Panc1 (cell line): ENCODE results near the gene FAM83F. TPM values are rescaled to one million over a fixed set of nuclear protein-coding genes. Genes with fewer than 3 reads are reported as not detected.

ENCODE experiments used
- ATAC-seq: fragments of 200-7000 bp; cut with Tn5 transposase; 2 replicates; pipeline ENCODE4 v1.9.1; 2020; ENCODE audit warnings: mild to moderate bottlenecking, moderate library complexity
- BruUV-seq: library from RNA; stranded (reverse); fragments of 400-500 nt; replicated peaks from 2 replicates; lab custom pipeline; 2021; lab: Mats Ljungman, UMichigan
- CTCF ChIA-PET: fragments of 300-600 bp; sonication (Branson Sonifier 250); formaldehyde crosslinking; loops from one replicate; lab custom pipeline; 2022; ENCODE audit warnings: antibody characterized with exemption; lab: Charles Lee
- POLR2A ChIA-PET: fragments of 300-600 bp; sonication (Branson Sonifier 250); formaldehyde crosslinking; loops from one replicate; lab custom pipeline; 2022; ENCODE audit warnings: antibody characterized with exemption; lab: Charles Lee
- DNase-seq: peaks from one replicate; pipeline ENCODE4 v3.0.0-alpha.2; 2010; ENCODE audit warnings: low read depth, low spot score
- H3K27ac ChIP-seq: 2 replicates; pipeline ENCODE4 v1.5.1; 2011; ENCODE audit warnings: mild to moderate bottlenecking, low read length, inconsistent platforms
- H3K27me3 ChIP-seq: fragments of 200-500 bp; sonication (Bioruptor generic); 2 replicates; pipeline ENCODE4 v1.6.0; 2014; ENCODE audit warnings: low read length, inconsistent platforms; ENCODE audit not compliant: control insufficient read depth, insufficient read depth
- H3K36me3 ChIP-seq: fragments of 200-500 bp; sonication (Bioruptor generic); 2 replicates; pipeline ENCODE4 v1.5.1; 2014; ENCODE audit warnings: inconsistent platforms, mild to moderate bottlenecking, low read length, moderate library complexity; ENCODE audit not compliant: control insufficient read depth, insufficient read depth
- H3K4me1 ChIP-seq: 2 replicates; pipeline ENCODE4 v1.5.1; 2011; ENCODE audit warnings: inconsistent platforms, mild to moderate bottlenecking, low read length, moderate library complexity; ENCODE audit not compliant: control insufficient read depth, insufficient read depth
- H3K4me3 ChIP-seq, 2 experiments: 2 replicates each; pipeline ENCODE4 v1.5.1; 2011 to 2012; ENCODE audit warnings: low read depth in 2 of 2, low read length in 2 of 2, mild to moderate bottlenecking in 2 of 2, inconsistent platforms in 1 of 2, moderate library complexity in 1 of 2
- H3K9me3 ChIP-seq: fragments of 200-500 bp; sonication (Bioruptor generic); 2 replicates; pipeline ENCODE4 v1.5.1; 2014; ENCODE audit warnings: low read depth, mild to moderate bottlenecking, inconsistent platforms, low read length, moderate library complexity; ENCODE audit not compliant: control insufficient read depth, insufficient read depth
- CTCF ChIP-seq: fragments of 450-650 bp; IDR thresholded peaks from 2 replicates; pipeline ENCODE4 v1.5.1; 2017; ENCODE audit warnings: mild to moderate bottlenecking
- POLR2AphosphoS5 ChIP-seq: IDR thresholded peaks from 2 replicates; pipeline ENCODE4 v1.6.1; 2012; ENCODE audit warnings: mild to moderate bottlenecking, low read depth, low read length, moderate library complexity
- SIN3A ChIP-seq: IDR thresholded peaks from 2 replicates; pipeline ENCODE4 v1.6.1; 2012; ENCODE audit warnings: low read depth, mild to moderate bottlenecking, low read length, moderate library complexity, borderline replicate concordance; ENCODE audit not compliant: insufficient read depth
- TCF7L2 ChIP-seq: IDR thresholded peaks from 2 replicates; pipeline ENCODE4 v1.6.1; 2011; ENCODE audit warnings: mild to moderate bottlenecking, low read depth, low read length, inconsistent platforms
- in situ Hi-C: cut with HindIII; loops from 2 replicates; pipeline ENCODE4 v1.10.0; 2016; ENCODE audit warnings: low sequenced_read_pairs, low pct_unique_long_range_greater_than_20kb
- intact Hi-C: fragments of 100-400 bp; cut with micrococcal nuclease; formaldehyde crosslinking; loops from one replicate; pipeline ENCODE4 v1.10.0; 2022; ENCODE audit not compliant: unreplicated experiment
- total RNA-seq: library from RNA; stranded (reverse); gene quantifications from one replicate; pipeline ENCODE4 v1.2.1, GENCODE V29; 2021; ENCODE audit not compliant: unreplicated experiment
- TF ChIP-seq, protein P1 (sequence below), 2 experiments: IDR thresholded peaks; 2 replicates each; pipeline ENCODE4 v1.6.1; 2011 to 2012; ENCODE audit warnings: low read depth in 2 of 2, control low read depth in 1 of 2, low read length in 1 of 2, mild to moderate bottlenecking in 1 of 2, moderate library complexity in 1 of 2; ENCODE audit not compliant: insufficient read depth in 1 of 2

Gene FAM83F
- total RNA-seq, 1 experiment from 2014 or later, result 0.05 TPM

DNA sequence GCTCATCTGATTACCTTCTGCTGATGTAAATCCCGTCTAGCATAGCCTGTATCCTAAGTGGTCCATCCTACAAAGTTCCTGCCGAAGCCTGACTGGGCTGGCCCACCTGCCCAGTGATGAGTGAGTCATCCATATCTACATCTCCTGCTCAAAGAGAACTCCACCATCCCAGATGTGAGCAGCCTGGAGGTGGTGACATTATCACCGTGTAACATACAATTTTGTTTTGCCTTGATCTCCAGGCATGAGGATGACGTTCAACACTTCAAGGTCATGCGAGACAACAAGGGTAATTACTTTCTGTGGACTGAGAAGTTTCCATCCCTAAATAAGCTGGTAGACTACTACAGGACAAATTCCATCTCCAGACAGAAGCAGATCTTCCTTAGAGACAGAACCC is 29.0 kb upstream of the FAM83F start:
- H3K27me3 ChIP-seq, result no peaks in the 10 kb centered on the region
- H3K9me3 ChIP-seq, result no peaks in the 10 kb centered on the region
- DNase-seq (no peak), ATAC-seq (no peak)
- no peak overlapping the region for H3K27ac ChIP-seq
- H3K4me1 ChIP-seq, result no peaks in the 10 kb centered on the region
- intact Hi-C loops (no loop called here), in situ Hi-C loops (no loop called here)
- POLR2A ChIA-PET, result interaction anchor here (0.5 kb wide), 1 partner anchor 142 kb away, joined by 12 read pairs; no protein-coding TSS in a partner anchor
- CTCF ChIA-PET, result no interaction called here
- BruUV-seq, result no TSS peak
- no peak overlapping the region for H3K4me3 ChIP-seq
- no peaks in the 10 kb centered on the region for H3K36me3 ChIP-seq
- TF ChIP-seq CTCF (no peak), POLR2AphosphoS5 (no peak), TCF7L2 (no peak), SIN3A (no peak)
- TF ChIP-seq, protein P1, sequence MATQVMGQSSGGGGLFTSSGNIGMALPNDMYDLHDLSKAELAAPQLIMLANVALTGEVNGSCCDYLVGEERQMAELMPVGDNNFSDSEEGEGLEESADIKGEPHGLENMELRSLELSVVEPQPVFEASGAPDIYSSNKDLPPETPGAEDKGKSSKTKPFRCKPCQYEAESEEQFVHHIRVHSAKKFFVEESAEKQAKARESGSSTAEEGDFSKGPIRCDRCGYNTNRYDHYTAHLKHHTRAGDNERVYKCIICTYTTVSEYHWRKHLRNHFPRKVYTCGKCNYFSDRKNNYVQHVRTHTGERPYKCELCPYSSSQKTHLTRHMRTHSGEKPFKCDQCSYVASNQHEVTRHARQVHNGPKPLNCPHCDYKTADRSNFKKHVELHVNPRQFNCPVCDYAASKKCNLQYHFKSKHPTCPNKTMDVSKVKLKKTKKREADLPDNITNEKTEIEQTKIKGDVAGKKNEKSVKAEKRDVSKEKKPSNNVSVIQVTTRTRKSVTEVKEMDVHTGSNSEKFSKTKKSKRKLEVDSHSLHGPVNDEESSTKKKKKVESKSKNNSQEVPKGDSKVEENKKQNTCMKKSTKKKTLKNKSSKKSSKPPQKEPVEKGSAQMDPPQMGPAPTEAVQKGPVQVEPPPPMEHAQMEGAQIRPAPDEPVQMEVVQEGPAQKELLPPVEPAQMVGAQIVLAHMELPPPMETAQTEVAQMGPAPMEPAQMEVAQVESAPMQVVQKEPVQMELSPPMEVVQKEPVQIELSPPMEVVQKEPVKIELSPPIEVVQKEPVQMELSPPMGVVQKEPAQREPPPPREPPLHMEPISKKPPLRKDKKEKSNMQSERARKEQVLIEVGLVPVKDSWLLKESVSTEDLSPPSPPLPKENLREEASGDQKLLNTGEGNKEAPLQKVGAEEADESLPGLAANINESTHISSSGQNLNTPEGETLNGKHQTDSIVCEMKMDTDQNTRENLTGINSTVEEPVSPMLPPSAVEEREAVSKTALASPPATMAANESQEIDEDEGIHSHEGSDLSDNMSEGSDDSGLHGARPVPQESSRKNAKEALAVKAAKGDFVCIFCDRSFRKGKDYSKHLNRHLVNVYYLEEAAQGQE (IDR thresholded peaks at IDR 0.05; ENCODE audit: insufficient read depth in 1 of 2, low read depth in 2 of 2, low read length in 1 of 2), result no peak

- H3K27ac ChIP-seq, result no peak overlapping the region
- no peaks in the 10 kb centered on the region for H3K36me3 ChIP-seq
- H3K4me3 ChIP-seq, result no peak overlapping the region
- no peak for ATAC-seq
- H3K9me3 ChIP-seq, result no peaks in the 10 kb centered on the region
- BruUV-seq, result no TSS peak
- CTCF ChIA-PET, result no interaction called here
- H3K4me1 ChIP-seq, result no peaks in the 10 kb centered on the region
- no peak for TF ChIP-seq SIN3A
- TF ChIP-seq, protein P1 (IDR thresholded peaks at IDR 0.05; ENCODE audit: insufficient read depth in 1 of 2, low read depth in 2 of 2, low read length in 1 of 2), result no peak
- TF ChIP-seq CTCF, result no peak
- no peak for TF ChIP-seq TCF7L2
- TF ChIP-seq POLR2AphosphoS5, result no peak
- intact Hi-C loops (no loop called here), in situ Hi-C loops (no loop called here)
- POLR2A ChIA-PET, result no interaction called here
- no peak for DNase-seq
- H3K27me3 ChIP-seq, result no peaks in the 10 kb centered on the region
Measured at GRCh38 chr22:39966470-39966869, 28.3 kb upstream of the FAM83F start.
